HCT116 (cell line): ENCODE data around the gene ASAP3. TPM values are rescaled to one million over a fixed set of nuclear protein-coding genes. Genes with fewer than 3 reads are reported as not detected.

Source experiments
- ATAC-seq: fragments of 200-7000 bp; cut with Tn5 transposase; 2 replicates; pipeline ENCODE4 v1.9.1; 2020; ENCODE audit warnings: mild to moderate bottlenecking, moderate library complexity
- BruUV-seq: library from RNA; stranded (reverse); fragments of 400-500 nt; replicated peaks from 2 replicates; lab custom pipeline; 2021; lab: Mats Ljungman, UMichigan
- CTCF ChIA-PET: fragments of 300-600 bp; sonication (Branson Sonifier 250); formaldehyde crosslinking; loops from one replicate; lab custom pipeline; 2021; ENCODE audit warnings: antibody characterized with exemption; lab: Charles Lee
- POLR2A ChIA-PET: fragments of 300-600, 350-600 bp; sonication (Branson Sonifier 250); formaldehyde crosslinking; loops from one replicate; lab custom pipeline; 2021; ENCODE audit warnings: antibody characterized with exemption; lab: Charles Lee
- RAD21 ChIA-PET, 2 experiments: fragments of 300-600 bp; sonication (Branson Sonifier 250); formaldehyde crosslinking; loops; one replicate each; lab custom pipeline; 2023; ENCODE audit warnings: low total read pairs in 2 of 2; ENCODE audit not compliant: uncharacterized antibody in 2 of 2, unreplicated experiment in 2 of 2, low non-redundant PET in 1 of 2; lab: Charles Lee
- DNase-seq: peaks from one replicate; pipeline ENCODE4 v3.0.0-alpha.2; 2010; ENCODE audit warnings: low read depth, low spot score
- H2AFZ ChIP-seq: fragments of 200-600 bp; shearing (Covaris generic), sonication (generic); 2 replicates; pipeline ENCODE4 v1.6.1; 2017; ENCODE audit warnings: low read depth, mixed run types, mixed read lengths, antibody characterized with exemption, low read length; ENCODE audit not compliant: poor library complexity, severe bottlenecking
- H3K27ac ChIP-seq: 2 replicates; pipeline ENCODE4 v1.5.1; 2012; ENCODE audit warnings: low read depth, low read length
- H3K27me3 ChIP-seq: fragments of 200-600 bp; sonication (generic); 2 replicates; pipeline ENCODE4 v1.6.1; 2016; ENCODE audit warnings: mixed run types, low read length, mixed read lengths; ENCODE audit not compliant: insufficient read depth
- H3K36me3 ChIP-seq, 2 experiments: fragments of 200-500 bp in 1 of 2; fragments of 200-600 bp in 1 of 2; sonication (Bioruptor generic) in 1 of 2; sonication (generic) in 1 of 2; 2 replicates each; pipeline versions ENCODE4 v1.5.1 to v1.6.1; 2014 to 2016; ENCODE audit warnings: low read length in 2 of 2, inconsistent platforms in 1 of 2, mixed read lengths in 1 of 2, mixed run types in 1 of 2; ENCODE audit not compliant: insufficient read depth in 2 of 2, control insufficient read depth in 1 of 2
- H3K4me1 ChIP-seq, 2 experiments: fragments of 200-600 bp in 1 of 2; sonication (generic) in 1 of 2; 2 replicates each; pipeline versions ENCODE4 v1.5.1 to v1.6.1; 2012 to 2017; ENCODE audit warnings: low read length in 2 of 2, inconsistent platforms in 1 of 2, mild to moderate bottlenecking in 1 of 2, mixed read lengths in 1 of 2, mixed run types in 1 of 2, moderate library complexity in 1 of 2; ENCODE audit not compliant: insufficient read depth in 2 of 2, control insufficient read depth in 1 of 2
- H3K4me2 ChIP-seq: fragments of 200-600 bp; sonication (generic); 2 replicates; pipeline ENCODE4 v1.6.1; 2017; ENCODE audit warnings: mixed run types, low read length, mixed read lengths
- H3K4me3 ChIP-seq, 2 experiments: fragments of 200-600 bp in 1 of 2; sonication (generic) in 1 of 2; replicated peaks in 1 of 2; 2 replicates each; pipeline ENCODE4 v1.5.1; 2011 to 2016; ENCODE audit warnings: low read length in 2 of 2, control low read depth in 1 of 2, low read depth in 1 of 2, mild to moderate bottlenecking in 1 of 2, mixed read lengths in 1 of 2, mixed run types in 1 of 2
- H3K79me2 ChIP-seq: fragments of 200-600 bp; sonication (generic); 2 replicates; pipeline ENCODE4 v1.6.1; 2017; ENCODE audit warnings: mild to moderate bottlenecking, mixed run types, low read length, moderate library complexity, mixed read lengths; ENCODE audit not compliant: insufficient read depth
- H3K9ac ChIP-seq: fragments of 200-600 bp; sonication (generic); 2 replicates; pipeline ENCODE4 v1.6.1; 2016; ENCODE audit warnings: low read length, mixed read lengths
- H3K9me2 ChIP-seq: fragments of 200-600 bp; sonication (generic), shearing (Covaris generic); 2 replicates; pipeline ENCODE4 v1.6.1; 2017; ENCODE audit warnings: mixed run types, mild to moderate bottlenecking, moderate library complexity; ENCODE audit not compliant: insufficient read depth
- H3K9me3 ChIP-seq, 2 experiments: fragments of 200-500 bp in 1 of 2; fragments of 200-600 bp in 1 of 2; sonication (Bioruptor generic) in 1 of 2; sonication (generic) in 1 of 2; 2 replicates each; pipeline ENCODE4 v1.6.1; 2014 to 2017; ENCODE audit warnings: low read length in 2 of 2, mixed read lengths in 2 of 2, inconsistent platforms in 1 of 2, low read depth in 1 of 2, mild to moderate bottlenecking in 1 of 2, mixed run types in 1 of 2, moderate library complexity in 1 of 2; ENCODE audit not compliant: control insufficient read depth in 1 of 2, insufficient read depth in 1 of 2
- H4K20me1 ChIP-seq: fragments of 200-600 bp; sonication (generic), shearing (Covaris generic); 2 replicates; pipeline ENCODE4 v1.6.1; 2017; ENCODE audit warnings: mixed run types, mild to moderate bottlenecking, moderate library complexity; ENCODE audit not compliant: insufficient read depth
- CBX3 ChIP-seq: IDR thresholded peaks from 2 replicates; pipeline ENCODE4 v1.6.1; 2012; ENCODE audit warnings: low read depth
- FOSL1 ChIP-seq: IDR thresholded peaks from 2 replicates; pipeline ENCODE4 v1.6.1; 2012; ENCODE audit warnings: low read depth
- RAD21 ChIP-seq: IDR thresholded peaks from 2 replicates; pipeline ENCODE4 v1.6.1; 2012; ENCODE audit warnings: low read depth, mild to moderate bottlenecking
- REST ChIP-seq: IDR thresholded peaks from 2 replicates; pipeline ENCODE4 v1.6.1; 2012; ENCODE audit warnings: low read depth
- SP1 ChIP-seq: IDR thresholded peaks from 2 replicates; pipeline ENCODE4 v1.6.1; 2012; ENCODE audit warnings: low read depth
- TCF7L2 ChIP-seq: IDR thresholded peaks from 2 replicates; pipeline ENCODE4 v1.7.0; 2011; ENCODE audit warnings: borderline replicate concordance, inconsistent platforms; ENCODE audit not compliant: insufficient read depth, insufficient read length; ENCODE audit errors: extremely low read depth
- YY1 ChIP-seq: IDR thresholded peaks from 2 replicates; pipeline ENCODE4 v1.6.1; 2011; ENCODE audit warnings: low read length, low read depth, moderate library complexity, mild to moderate bottlenecking; ENCODE audit not compliant: insufficient replicate concordance; ENCODE audit errors: extremely low read depth
- intact Hi-C: fragments of 100-400 bp; cut with micrococcal nuclease; formaldehyde crosslinking; loops from 2 replicates; pipeline ENCODE4 v1.10.0; 2022
- total RNA-seq: library from RNA; stranded (reverse); gene quantifications from one replicate; pipeline ENCODE4 v1.2.1, GENCODE V29; 2021; ENCODE audit not compliant: unreplicated experiment

The ASAP3 gene
- total RNA-seq, 1 experiment from 2014 or later = 19.7 TPM

- intact Hi-C loops = no loop called here
- BruUV-seq = no TSS peak
- DNase-seq = no peak
Measured at GRCh38 chr1:23522244-23522982, 38.4 kb upstream of the ASAP3 start.

More at GRCh38 chr1:23522244-23522982, 38.4 kb upstream of the ASAP3 start:
- ATAC-seq = no peak
- H3K4me3 ChIP-seq = no peak overlapping the region
- H3K9me2 ChIP-seq = no peaks in the 10 kb centered on the region
- RAD21 ChIA-PET = no interaction called here
- no peak overlapping the region for H2AFZ ChIP-seq
- TF ChIP-seq RAD21 (no peak), CBX3 (no peak), YY1 (no peak), FOSL1 (no peak), TCF7L2 (no peak), SP1 (no peak), REST (no peak)
- peaks cover 45% of the 10 kb centered on the region for H3K79me2 ChIP-seq
- no peaks in the 10 kb centered on the region for H4K20me1 ChIP-seq
- POLR2A ChIA-PET = no interaction called here
- CTCF ChIA-PET = interaction anchor here (1.9 kb wide), 1 partner anchor 25 kb away, joined by 6 read pairs; no protein-coding TSS in a partner anchor
- no peak overlapping the region for H3K9ac ChIP-seq
- H3K27ac ChIP-seq = no peak overlapping the region
- H3K4me1 ChIP-seq = peaks cover 13 to 24% of the 10 kb centered on the region in 2 experiments
- H3K36me3 ChIP-seq = peaks cover 9 to 32% of the 10 kb centered on the region in 2 experiments; a peak in 3 of 4 replicates
- no peak overlapping the region for H3K4me2 ChIP-seq
- no peaks in the 10 kb centered on the region for H3K9me3 ChIP-seq
- no peaks in the 10 kb centered on the region for H3K27me3 ChIP-seq
